SIG-M5 treated with dmso at 0.1 percent for 504 hours (cell line): ENCODE measurements around the gene JTB.

ENCODE experiments used
- DNase-seq: peaks from one replicate; lab custom pipeline; 2025; ENCODE audit not compliant: unreplicated experiment; lab: John Stamatoyannopoulos, UW

The JTB gene

DNA sequence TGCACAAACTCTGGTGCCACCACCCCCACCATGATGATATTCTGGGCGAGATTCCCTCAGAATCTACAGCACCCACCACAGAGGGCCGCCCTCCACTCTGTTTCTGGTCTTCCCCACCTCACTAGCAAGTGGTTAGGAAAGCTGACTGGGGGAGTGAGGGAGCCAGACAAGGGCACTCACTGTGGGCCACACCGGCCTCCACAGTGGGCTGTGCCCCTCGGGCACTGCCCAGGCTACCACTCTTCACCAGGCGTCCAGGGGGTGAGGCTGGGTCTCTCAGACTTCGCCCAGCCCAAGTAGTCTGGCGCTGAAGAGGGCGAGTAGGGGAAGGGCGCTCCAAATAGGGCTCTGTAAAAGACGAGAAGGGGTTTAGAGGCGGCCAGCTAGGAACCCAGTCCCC lies 43.5 kb downstream of the JTB start:
- DNase-seq, result no peak

DNA sequence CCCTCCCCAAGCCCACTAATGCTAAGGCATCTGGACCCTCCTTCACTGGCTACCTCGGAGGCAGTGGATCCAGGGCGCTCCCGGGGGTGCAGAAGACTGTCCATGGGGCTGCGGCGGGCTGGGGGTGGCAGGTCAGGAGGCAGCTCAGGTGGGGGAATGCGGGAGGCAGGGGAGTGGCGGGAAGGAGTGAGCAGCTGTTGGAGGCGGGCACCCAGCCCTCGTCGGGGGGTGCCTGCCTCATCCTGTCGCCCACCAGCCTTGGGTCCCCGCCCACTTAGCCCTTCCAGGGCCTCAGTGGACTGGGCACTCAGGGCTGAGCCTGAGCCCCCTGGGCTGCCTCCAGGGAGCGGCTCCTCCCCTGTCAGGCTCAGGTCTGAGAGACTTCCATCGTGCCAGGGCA lies 44.0 kb downstream of the JTB start:
- DNase-seq, result no peak

DNA sequence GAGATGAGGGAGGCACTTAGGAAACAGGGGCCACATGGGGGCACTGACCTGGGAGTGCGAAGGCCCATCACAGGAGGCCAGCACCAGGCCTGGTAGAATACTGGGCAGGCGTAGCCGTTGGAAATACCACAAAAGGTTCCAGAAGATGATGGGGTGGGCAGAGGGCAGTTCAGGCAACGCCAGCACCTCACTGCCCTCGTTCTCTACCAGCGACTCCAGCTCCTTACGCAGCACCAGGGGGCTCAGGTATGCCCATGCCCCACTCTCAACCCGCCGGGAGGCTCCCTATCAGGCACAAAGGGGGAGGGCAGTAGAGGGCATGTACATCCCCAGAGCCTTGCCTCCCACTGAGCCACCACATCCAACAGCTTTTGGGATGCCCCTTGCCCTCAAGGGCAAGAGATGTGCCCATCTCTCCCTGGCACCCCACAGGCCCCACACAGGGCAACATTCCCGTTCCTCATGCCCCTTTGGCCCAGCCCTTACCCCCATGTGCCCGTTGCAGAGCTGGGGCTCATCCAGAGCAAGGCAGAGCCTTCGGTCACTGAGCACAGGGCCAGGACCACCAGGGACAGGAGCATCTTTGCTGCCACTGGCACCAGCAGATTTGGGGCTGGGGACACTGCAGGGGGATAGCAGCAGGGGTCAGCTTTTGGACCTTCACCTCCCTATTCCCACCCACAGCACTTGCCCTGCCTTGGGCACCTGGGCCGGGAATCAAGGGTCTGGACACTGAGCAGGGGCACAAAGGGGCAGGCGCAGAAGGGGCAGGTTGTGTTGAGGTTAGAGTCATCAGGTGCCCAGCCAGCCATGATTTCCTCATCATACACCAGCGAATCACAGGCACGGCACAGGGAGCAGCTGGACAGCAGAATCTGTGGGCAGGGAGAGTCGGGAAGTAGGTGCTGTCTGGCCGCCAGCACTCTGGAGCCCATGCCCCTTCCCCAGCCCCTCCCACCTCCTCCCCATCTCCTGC lies 45.0 kb downstream of the JTB start:
- DNase-seq, result no peak

DNA sequence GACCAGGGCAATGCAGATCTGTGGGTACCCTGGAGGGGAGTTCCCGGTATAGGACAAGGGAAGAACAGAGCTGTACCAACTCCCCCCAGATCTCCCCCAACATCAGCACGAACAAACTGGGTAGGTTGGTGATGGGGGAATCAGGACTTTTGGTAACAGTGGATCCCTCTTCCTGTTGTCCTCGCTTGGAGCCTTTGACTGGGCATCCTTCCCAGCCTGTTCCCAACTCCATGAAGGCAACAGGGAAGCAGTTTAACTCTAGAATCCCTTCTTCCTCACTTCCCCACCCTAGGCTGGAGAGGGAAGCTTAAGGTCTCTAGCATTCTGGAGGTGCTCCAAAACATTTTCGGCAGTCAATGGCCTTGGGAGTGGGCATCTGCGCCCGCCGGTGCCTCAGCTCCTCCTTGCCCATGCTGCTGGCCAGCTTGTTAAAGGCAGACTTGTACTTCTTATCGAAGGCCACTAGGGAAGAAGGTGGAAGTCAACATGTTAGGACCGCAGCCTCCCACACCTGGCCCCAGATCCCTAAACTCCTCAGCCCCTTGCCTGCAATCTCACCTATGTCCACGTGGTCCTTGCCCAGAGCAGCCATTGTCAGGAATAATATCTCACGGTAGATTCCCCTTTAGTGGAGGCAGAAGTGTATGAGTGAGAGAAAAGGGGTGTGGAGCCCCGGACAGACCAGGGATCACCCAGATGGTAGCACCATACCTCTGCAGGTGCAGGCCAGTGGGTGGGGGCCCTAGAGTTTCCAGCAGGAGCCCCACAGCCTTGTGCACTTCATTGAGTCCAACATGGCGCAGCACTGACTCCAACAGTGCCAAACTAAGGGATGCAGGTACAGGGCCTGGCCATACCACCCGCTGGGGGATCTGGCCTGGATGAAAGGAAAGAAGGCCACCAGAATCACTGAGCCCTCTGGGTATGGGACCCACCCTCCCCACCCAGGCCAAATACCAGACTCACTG lies 47.2 kb downstream of the JTB start:
- no peak for DNase-seq

DNA sequence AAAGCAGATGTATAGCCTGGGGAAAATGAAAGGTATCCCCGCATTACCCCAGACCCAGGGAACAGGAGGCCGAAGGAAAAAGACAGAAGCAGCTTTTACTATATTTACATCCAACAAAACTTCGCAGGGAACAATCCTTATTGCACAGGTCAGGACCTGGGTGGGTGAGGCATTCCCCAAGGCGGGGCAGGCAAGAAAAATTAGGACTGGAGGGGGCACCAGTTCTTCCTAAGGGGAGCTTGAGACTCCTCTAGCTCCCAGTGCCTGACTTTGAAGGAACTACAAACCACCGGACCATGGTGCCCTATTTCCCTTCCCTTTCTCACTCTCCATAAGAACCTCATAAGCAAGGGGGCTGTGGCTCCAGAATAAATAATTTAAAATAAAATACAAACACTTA lies 48.0 kb downstream of the JTB start:
- no peak for DNase-seq

DNA sequence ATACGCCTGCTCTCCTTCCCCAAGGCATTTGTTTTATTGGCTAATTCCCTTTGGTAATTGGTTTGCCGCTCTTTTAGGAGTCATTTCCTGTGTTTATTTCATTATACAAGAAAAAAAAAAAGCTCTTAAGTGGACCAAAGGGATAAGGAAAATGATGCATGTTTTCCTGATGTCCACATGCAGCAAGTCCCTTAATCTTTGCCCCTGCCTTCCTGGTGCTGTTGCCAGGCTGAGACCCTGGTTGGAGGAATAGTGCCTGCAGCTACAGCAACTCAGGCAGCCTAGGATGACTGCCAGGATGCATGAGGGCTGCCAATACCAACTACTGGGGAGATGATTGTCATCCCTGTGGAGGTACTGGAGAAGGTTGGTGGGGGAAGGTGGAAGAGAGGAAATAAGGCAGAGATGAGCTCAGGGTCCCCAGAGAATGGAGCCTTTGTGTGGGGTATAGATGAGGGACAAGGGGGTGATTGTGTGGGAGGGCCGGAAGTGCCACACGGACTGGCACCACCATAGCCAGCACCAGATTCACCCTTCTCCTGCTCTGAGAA lies 48.6 kb downstream of the JTB start:
- DNase-seq, result no peak

DNA sequence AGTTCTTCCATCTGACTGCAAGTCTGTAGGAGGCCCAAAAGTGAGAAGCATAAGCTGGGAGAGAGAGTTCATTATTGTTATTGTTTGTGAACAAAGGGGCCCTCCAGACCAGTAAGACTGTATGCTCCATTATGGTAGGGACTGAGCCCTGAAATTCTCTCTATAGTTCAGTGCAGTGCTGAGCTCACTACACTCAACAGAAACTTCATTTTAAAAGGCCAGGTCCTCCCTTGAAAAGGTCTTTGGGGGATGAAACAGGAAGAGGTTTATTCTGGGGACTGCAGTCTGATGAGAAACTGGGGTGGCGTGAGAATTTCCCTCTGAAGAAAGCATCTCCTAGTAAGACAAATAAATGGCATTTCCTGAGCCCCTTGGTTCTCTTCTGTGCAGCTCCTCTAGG lies 49.2 kb downstream of the JTB start:
- no peak for DNase-seq

DNA sequence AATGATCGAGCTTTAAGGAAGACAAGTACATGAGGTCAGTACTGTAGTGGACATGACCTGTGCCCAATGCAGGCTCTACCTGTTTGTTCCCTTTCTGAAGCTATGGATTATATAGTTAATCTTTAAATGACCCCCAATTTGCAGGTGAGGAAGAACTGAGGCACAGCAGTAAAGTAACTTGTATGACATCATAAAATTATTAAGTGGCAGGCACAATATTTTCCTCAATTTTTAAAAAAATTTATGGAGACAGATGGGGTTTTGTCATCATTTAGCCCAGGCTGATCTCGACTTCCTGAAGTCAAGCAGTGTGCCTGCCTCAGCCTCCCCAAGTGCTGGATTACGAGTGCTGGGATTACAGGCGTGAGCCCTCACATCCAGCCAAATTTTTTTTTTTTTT lies 51.1 kb downstream of the JTB start:
- no peak for DNase-seq
